Esophagus muscularis mucosa (tissue), 3 donors: ENCODE measurements around the gene FLCN.
A peak's percentile ranks its signal among the peaks of the same experiment; 100 is the strongest.

Source experiments
- POLR2A ChIP-seq: fragments of 450-650 bp; IDR thresholded peaks from one replicate; pipeline ENCODE4 v1.6.1; 2017; ENCODE audit warnings: antibody characterized with exemption, moderate library complexity, mild to moderate bottlenecking, low read depth
- TF ChIP-seq, protein P1 (sequence below), 3 experiments: fragments of 200-600 bp in 2 of 3; fragments of 450-650 bp in 1 of 3; sonication (generic) in 2 of 3; IDR thresholded peaks; one replicate each; pipeline ENCODE4 v1.5.1; 2017 to 2019; ENCODE audit warnings: antibody characterized with exemption in 3 of 3, mild to moderate bottlenecking in 2 of 3, moderate library complexity in 1 of 3

DNA sequence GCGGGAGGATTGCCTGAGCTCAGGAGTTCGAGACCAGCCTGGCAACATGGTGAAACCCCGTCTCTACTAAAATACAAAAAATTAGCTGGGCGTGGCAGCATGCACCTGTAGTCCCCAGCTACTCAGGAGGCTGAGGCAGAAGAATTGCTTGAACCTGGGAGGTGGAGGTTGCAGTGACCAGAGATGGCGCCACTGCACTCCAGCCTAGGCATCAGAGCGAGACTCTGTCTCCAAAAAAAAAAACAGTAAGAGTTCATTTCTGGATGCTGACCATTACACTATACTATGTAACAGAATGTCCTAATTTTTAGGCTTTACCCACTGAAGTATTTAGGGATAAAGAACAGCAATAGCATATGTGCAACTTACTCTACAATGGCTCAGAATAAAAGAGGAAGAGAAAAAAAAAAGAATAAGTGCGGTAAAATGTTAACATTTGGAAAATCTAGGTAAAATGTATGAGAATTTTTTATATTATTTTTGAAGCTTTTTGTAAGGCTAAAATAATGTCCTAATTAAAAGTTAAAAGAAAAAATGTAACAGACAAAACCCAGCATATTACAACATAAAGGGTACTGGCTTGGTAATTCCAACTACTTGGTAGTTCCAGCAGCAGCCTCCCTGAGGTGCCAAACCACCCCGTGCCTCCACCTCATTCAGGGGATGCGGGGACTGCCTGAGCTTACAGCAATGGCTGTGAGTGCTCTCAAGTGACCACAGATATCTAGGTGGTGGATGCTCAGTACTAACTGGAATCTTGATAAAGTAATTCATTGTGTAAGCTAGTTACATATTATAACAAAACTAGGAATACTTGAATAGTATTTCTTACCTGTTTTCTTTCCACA is 33.2 kb upstream of the FLCN start:
- TF ChIP-seq, protein P1, sequence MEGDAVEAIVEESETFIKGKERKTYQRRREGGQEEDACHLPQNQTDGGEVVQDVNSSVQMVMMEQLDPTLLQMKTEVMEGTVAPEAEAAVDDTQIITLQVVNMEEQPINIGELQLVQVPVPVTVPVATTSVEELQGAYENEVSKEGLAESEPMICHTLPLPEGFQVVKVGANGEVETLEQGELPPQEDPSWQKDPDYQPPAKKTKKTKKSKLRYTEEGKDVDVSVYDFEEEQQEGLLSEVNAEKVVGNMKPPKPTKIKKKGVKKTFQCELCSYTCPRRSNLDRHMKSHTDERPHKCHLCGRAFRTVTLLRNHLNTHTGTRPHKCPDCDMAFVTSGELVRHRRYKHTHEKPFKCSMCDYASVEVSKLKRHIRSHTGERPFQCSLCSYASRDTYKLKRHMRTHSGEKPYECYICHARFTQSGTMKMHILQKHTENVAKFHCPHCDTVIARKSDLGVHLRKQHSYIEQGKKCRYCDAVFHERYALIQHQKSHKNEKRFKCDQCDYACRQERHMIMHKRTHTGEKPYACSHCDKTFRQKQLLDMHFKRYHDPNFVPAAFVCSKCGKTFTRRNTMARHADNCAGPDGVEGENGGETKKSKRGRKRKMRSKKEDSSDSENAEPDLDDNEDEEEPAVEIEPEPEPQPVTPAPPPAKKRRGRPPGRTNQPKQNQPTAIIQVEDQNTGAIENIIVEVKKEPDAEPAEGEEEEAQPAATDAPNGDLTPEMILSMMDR (IDR thresholded peaks at IDR 0.05) = peak in 1 of 3 experiments; percentile 12
- TF ChIP-seq POLR2A = no peak
